ENCODE measurements around the gene LINGO3. TPM values are rescaled to one million over a fixed set of nuclear protein-coding genes. Genes with fewer than 3 reads are reported as not detected.

The LINGO3 gene, protein sequence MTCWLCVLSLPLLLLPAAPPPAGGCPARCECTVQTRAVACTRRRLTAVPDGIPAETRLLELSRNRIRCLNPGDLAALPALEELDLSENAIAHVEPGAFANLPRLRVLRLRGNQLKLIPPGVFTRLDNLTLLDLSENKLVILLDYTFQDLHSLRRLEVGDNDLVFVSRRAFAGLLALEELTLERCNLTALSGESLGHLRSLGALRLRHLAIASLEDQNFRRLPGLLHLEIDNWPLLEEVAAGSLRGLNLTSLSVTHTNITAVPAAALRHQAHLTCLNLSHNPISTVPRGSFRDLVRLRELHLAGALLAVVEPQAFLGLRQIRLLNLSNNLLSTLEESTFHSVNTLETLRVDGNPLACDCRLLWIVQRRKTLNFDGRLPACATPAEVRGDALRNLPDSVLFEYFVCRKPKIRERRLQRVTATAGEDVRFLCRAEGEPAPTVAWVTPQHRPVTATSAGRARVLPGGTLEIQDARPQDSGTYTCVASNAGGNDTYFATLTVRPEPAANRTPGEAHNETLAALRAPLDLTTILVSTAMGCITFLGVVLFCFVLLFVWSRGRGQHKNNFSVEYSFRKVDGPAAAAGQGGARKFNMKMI
- total RNA-seq (not detected), polyA plus RNA-seq (not detected)
- long read RNA-seq, donor 1, partial matches to known transcripts: 0 of 1 reads
- long read RNA-seq, donor 1, other reads (novel, unspliced or antisense): 0 of 1 reads
- long read RNA-seq, donor 2: 0 reads
- long read RNA-seq, donor 3: 0 reads
- long read RNA-seq, donor 4: 0 reads
- long read RNA-seq, donor 5: 0 reads
- long read RNA-seq, donor 6, partial matches to known transcripts: 0 of 1 reads
- long read RNA-seq, donor 6, other reads (novel, unspliced or antisense): 0 of 1 reads
- long read RNA-seq, donor 7: 0 reads
- long read RNA-seq, donor 8: 0 reads
- long read RNA-seq, donor 9: 0 reads
- long read RNA-seq, donor 10: 0 reads

DNA sequence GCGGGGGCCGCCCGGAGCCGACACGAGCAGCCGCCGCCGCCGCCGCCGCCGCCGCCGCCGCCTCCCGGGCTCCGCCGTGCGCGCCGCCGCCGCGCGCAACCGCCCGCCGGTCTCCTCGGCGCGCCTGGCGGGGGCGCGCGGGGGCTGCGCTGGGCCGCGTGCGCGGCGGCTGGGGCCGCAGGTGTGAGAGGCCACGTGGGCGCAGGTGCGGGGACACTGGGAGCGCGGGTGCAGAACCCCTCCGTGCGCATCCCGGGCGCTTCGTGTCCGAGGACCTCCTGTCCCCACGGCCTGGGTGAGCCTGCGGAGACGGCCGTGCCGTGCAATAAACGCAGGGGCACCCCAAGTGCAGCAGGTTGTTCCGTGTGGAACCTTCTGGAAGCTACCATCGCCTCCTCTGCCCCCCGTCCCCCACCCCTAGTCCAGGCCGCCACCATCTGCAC, at the start of gene LINGO3:
LINGO3 (minus strand) TSS at position 41 of the 443 bp plus-strand sequence. CDS start 16,378 bp downstream, outside the sequence.
- H3K4me1 ChIP-seq: peaks cover 0 to 11% (median 8%) of the 10 kb centered on the region in 4 donors
- H3K27me3 ChIP-seq: peaks cover 7 to 92% (median 63%) of the 10 kb centered on the region in 3 donors
- no peaks in the 10 kb centered on the region for H3K9me3 ChIP-seq
- TF ChIP-seq POLR2A (IDR thresholded peaks at IDR 0.05): no peak
- no peak for TF ChIP-seq POLR2AphosphoS5 (IDR thresholded peaks at IDR 0.05)
- TF ChIP-seq, protein P1, sequence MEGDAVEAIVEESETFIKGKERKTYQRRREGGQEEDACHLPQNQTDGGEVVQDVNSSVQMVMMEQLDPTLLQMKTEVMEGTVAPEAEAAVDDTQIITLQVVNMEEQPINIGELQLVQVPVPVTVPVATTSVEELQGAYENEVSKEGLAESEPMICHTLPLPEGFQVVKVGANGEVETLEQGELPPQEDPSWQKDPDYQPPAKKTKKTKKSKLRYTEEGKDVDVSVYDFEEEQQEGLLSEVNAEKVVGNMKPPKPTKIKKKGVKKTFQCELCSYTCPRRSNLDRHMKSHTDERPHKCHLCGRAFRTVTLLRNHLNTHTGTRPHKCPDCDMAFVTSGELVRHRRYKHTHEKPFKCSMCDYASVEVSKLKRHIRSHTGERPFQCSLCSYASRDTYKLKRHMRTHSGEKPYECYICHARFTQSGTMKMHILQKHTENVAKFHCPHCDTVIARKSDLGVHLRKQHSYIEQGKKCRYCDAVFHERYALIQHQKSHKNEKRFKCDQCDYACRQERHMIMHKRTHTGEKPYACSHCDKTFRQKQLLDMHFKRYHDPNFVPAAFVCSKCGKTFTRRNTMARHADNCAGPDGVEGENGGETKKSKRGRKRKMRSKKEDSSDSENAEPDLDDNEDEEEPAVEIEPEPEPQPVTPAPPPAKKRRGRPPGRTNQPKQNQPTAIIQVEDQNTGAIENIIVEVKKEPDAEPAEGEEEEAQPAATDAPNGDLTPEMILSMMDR (IDR thresholded peaks at IDR 0.05): no peak
- no peak for TF ChIP-seq EP300 (IDR thresholded peaks at IDR 0.05)
- DNase-seq: peak in 1 of 2 donors; percentile 46
- peak within 1 kb of the TSS; percentile 16 to 32 (median 20) for H3K4me3 ChIP-seq
- intact Hi-C loops (cut with DNase I; ENCODE audit: low total_unique reads): no loop called here
- no peak within 1 kb of the TSS for H3K27ac ChIP-seq
- H3K36me3 ChIP-seq: no peaks in the 10 kb centered on the region
- WGBS, 5 donors: 5 to 20% (median 7%) methylated on average over 7 to 59 of the region's 63 CpGs

DNA sequence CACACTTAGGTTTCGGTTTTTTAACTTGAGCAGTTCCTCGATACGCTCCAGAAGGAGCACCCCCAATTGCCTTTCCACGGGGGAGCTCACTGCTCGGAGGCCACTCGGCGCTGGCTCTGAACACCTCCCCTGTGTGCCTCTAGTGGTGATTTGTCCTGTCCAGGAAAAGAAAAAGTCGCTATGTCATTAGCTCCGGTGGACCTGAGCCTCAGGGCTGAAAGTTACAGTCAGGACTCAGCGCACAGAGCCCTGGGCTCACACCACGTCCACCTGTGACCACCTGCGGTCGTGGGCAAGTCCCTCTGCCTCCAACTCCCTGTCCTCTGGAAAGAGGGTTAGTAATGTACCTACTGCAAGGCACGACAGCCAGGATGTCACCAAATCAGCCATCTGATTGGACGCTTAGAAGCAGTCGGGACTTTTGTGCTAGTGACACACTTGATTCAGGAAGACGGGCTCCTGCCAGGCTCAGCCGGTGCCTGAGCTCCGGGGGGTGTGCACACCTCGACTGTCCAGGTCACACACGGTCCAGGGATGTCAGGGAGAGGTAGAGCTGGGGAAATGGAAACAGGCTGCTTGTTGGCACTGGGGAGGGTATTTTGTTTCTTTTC, 48.2 kb upstream of the LINGO3 start:
- no peak for DNase-seq
- Histone ChIP-seq H3K4me3 (no peak overlapping the region), H3K4me1 (peaks cover 0 to 9% (median 3%) of the 10 kb centered on the region in 4 donors), H3K9me3 (no peaks in the 10 kb centered on the region), H3K27me3 (peaks cover 0 to 31% (median 14%) of the 10 kb centered on the region in 3 donors), H3K36me3 (peaks cover 12 to 48% (median 40%) of the 10 kb centered on the region in 4 donors), H3K27ac (no peak overlapping the region)
- WGBS, 5 donors: 75 to 82% (median 79%) methylated on average over 21 of the region's 21 CpGs
- TF ChIP-seq POLR2A (IDR thresholded peaks at IDR 0.05) (no peak), EP300 (IDR thresholded peaks at IDR 0.05) (no peak), POLR2AphosphoS5 (IDR thresholded peaks at IDR 0.05) (no peak)
- TF ChIP-seq, protein P1 (IDR thresholded peaks at IDR 0.05): no peak
- intact Hi-C loops (cut with DNase I; ENCODE audit: low total_unique reads): no loop called here

DNA sequence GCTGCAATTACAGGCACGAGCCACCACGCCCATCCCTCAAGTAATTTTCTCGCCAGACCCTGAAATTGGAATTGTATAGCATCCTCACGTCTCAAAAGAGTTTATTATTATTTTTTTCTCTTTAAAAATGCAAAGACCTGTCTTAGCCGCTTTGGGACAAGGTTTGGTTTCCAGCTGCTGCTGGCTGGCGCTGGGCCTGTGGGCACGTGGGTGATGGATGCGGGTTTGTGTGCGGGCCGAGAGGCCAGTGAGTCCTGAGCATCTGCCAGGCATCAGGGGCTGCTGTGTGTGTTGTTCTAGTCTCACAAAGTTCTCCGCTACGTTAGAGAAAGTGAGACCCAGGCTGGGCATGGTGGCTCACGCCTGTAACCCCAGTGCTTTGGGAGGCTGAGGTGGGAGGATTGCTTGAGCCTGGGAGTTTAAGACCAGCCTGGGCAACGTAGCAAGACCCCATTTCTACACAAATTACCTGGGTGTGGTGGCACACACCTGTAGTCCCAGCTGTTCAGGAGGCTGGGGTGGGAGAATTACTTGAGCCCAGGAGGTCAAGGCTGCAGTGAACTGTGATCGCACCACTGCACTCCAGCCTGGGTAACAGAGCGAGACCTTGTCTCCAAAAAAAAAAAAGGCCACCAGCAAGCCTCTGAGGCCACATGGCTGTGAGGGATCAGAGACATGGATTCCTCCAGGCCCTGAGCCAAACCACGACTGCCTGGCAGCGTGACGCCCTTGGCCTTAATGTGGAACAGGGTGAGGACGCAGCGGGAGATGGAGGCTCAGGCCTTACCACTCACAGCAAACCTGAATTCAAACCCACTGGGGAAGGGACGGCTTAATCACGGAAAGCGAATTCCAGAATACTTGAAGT, 47.4 kb upstream of the LINGO3 start:
- H3K4me1 ChIP-seq: peaks cover 0 to 6% (median 3%) of the 10 kb centered on the region in 4 donors
- no peak for TF ChIP-seq POLR2AphosphoS5 (IDR thresholded peaks at IDR 0.05)
- no peak for TF ChIP-seq EP300 (IDR thresholded peaks at IDR 0.05)
- no peak for TF ChIP-seq POLR2A (IDR thresholded peaks at IDR 0.05)
- TF ChIP-seq, protein P1 (IDR thresholded peaks at IDR 0.05): no peak
- H3K36me3 ChIP-seq: peaks cover 12 to 56% (median 47%) of the 10 kb centered on the region in 4 donors
- no peaks in the 10 kb centered on the region for H3K9me3 ChIP-seq
- DNase-seq: no peak
- peaks cover 0 to 24% (median 8%) of the 10 kb centered on the region in 3 donors for H3K27me3 ChIP-seq
- WGBS, 5 donors: 81 to 87% (median 84%) methylated on average over 23 to 24 of the region's 24 CpGs
- H3K27ac ChIP-seq: no peak overlapping the region
- intact Hi-C loops (cut with DNase I; ENCODE audit: low total_unique reads): no loop called here
- H3K4me3 ChIP-seq: no peak overlapping the region
